ENCODE results near the gene CALD1.

CALD1 gene

DNA sequence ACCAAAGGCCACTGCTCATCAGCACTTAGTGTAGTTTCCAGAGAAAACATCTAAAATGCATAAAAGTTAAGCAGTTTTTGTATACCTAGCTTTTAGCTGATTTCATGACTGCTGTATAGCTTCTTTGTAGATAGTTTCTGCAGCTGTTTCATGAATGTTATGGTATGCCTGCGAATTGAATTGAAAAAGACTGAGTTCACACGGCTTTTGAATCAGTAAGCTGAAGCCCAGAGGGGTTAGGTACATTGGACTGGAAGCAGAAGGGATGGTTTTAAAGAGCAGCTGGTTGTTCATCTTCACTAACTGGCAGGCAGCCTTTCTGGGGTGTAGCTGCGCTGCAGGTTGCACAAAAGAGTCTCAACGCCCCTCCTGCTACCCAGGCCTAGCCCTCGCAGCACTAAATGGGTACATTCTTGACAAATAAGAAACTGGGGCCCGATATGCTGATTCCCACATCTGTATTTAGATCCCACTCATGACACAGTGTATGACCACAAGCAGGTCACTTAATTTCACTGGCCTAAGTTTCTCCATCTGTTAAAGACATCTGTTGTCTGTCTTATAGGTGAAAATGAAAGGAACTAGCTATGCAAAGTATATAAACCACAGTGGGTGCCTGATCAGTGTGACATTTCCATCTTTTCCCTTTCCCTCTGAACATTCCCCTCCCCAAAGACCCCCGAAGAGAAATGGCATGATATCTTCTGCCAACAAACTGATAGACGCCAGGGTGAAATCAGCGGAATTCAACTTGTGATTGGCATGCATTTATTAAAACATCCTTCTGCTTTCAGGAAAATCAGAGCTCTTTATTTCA lies 120.9 kb downstream of the CALD1 start:
- DNase-seq = no peak

DNA sequence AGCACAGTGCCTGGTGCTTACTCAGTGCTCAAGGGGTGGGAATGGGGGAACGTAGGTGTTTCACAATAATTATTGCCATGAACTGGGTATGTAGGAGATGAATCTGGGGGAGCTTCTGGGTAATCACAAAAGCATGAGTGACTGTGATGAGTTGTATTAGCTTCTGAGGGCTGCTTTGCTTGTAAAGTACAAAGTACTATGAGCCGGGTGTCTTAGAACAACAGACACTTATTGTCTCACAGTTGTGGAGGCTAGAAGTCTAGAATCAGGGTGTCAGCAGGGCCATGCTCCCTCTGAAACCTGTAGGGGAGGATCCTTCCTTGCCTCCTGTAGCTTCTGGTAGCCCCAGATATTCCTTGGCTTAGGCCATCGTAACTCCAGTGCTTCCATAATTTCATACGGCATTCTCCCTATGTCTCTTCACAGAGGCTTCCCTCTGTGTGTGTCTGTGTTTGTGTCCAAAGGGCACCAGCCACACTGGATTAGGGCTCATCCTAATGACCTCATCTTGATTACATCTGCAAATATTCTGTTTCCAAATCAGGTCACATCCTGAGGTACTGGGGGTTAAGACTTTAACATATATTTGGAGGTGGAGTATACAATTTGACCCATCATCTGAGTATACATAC lies 122.1 kb downstream of the CALD1 start:
- DNase-seq = no peak

DNA sequence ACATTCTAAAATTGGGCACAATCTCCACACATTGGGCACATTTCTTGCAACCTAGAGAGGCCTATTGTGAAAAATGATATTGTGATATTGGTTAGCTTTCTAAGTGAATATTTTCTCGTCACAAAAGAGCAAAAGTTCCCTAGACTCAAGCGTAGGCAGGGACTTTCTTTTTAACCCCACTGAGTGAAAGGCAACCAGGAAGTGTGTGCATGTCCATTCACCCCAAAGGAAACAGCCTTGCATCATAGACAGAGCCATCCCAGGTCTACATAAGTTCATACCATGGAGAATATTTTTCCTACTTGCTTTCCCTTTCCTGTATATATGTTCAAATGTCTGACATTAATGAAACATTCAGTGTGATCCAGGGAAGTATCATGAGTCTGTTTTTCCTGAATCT lies 122.6 kb downstream of the CALD1 start:
- no peak for DNase-seq

DNA sequence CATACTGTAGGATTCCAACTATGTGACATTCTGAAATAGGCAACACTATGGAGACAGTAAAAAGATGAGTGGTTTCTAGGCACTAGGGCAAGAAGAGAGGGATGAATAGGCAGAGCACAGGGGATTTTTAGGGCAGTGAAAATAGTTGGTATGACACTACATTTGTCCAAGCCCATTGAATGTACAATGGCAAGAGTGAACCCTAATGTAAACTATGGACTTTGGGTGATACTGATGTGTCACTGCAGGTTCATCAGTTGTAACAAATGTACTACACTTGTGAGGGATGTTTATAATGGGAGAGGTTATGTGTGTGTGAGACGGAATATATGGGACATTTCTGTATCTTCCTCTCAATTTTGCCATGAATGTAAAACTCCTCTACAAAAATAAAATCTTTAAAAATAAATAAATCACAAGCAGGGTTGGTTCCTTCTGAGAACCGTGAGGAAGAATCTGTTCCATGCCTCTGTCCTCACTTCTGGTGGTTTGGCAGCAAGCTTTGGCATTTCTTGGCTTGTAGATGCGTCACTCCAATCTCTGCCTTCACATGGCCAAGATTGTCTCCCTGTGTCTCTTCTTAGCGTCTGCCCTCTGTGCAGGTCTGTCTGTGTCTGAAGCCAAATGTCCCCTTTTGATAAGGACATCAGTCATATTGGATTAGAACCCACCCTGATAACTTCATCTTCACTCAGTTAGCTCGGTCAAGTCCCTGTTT lies 123.8 kb downstream of the CALD1 start:
- DNase-seq = no peak

DNA sequence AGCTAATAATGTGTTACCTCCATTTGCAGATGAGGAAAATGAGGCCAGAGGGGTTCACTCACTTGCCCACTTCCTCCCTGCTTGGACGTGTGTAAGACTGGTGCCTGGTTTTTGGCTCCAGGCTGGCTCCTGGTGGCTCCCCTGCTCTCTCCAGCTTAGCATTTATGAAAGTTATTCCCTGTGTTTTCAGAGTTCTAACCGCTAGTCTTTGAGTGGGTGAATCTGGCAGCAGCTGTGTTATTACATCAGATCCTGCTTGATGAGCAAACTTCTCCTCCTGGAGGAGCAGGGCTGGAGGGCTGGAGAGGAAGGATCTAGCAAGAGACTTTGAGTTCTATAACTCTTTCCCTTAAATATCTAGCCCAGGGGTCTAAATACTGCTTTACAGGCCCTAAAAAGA lies 125.9 kb downstream of the CALD1 start:
- no peak for DNase-seq

DNA sequence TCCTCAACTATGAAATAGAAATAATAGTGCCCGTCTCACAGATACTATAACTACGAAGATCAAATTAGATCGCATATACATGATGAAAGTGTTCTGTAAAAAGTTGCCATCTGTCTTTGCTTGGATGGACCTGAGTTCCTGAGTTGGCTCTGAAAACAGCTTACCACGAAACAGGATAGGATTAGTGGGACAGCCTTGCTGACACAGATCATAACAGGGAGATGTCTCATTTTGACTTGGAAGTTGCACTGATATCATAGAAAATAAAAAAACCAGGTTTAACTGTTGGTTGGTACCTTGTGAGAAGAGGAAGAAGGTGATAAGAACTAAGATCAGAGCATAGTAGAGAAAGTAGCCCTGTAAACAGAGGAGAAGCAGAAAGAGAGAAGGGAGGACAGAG lies 127.6 kb downstream of the CALD1 start:
- DNase-seq = no peak

DNA sequence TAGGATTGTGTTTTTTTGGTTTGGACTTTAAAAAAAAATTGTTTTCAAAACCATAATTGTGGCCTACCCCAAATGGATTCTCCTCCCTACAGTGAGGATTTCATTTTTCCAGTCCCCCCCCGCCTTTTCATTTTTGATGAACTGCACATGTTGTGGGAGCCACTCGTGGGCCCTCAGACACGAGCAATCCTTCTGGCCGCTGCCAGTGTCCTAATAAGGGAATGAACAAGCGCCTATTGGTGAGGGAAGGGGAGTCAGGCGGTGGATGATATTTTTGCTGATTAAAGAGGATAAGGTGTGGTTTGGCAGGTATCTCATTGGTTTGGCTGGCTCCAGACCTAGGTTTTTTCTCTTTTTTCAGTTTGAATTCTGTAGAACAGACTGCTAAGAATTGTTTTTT lies 128.2 kb downstream of the CALD1 start:
- no peak for DNase-seq

DNA sequence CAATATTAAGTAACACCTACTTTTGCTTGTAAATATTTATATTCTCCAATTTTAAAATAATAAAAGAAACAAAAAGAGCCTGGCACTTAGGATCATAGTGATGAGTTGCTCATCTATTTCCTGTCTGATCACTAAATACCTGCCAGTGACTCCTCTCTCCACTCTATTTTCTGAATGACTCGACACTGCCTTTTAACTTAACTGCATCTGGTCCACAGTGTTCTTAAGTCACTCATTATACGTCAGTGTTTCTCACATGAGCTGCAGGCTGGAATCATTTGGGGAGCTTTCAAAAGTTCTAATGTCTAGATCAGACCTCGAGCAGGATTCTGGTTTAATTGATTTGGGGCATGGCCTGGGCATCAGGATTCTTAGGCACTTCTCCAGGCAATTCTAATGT lies 128.9 kb downstream of the CALD1 start:
- DNase-seq = peak in 1 of 5 donors; percentile 59

DNA sequence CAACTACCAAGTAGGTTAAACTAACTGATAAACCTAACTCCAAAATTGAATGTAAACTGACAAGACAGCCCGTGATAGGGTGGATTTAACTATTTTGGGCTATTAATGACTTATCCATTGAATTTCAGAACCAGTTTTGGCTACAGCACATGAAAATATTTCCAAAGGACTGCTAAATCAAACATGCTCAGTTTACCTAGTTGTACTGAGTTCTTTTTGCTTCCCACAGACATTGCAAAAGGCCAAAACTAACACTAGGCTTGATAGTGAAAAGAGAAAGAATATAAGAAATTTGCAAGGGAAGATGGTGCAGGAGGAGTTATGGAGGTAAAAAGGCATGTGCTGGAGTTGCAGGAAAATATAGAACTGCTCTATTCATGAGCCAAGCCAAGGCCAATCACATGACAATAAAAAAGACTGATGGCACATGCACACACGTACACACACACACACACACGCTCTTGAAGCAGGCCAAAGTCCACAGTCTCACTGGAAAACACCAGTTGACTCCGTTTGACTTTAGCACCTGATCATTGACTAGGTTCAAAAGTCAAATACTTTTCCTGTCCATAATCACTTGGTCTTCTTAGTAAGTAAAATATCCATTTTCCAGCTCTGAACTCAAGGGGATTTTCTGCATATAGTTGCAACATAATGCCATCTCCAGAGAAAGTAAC lies 130.9 kb downstream of the CALD1 start:
- no peak for DNase-seq

DNA sequence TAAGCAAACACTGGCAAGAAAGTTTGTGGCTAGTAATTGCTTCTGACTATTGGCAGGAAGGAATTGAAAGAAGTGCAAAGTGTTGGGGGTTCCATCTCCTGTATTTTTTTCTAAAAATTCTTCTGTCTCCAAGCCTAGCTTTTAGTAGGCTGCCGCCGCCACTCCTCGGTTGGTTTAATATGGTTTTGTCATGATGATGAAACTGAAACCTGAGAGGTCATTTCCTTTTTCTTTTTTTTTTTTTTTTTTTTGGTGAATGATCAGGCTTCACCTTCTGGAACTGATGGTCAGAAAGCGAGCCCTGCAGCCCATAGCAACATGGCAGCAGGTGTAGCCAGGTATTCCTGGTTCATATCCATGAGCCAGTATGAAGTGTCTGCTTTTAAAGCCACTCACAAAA lies 131.5 kb downstream of the CALD1 start:
- no peak for DNase-seq

DNA sequence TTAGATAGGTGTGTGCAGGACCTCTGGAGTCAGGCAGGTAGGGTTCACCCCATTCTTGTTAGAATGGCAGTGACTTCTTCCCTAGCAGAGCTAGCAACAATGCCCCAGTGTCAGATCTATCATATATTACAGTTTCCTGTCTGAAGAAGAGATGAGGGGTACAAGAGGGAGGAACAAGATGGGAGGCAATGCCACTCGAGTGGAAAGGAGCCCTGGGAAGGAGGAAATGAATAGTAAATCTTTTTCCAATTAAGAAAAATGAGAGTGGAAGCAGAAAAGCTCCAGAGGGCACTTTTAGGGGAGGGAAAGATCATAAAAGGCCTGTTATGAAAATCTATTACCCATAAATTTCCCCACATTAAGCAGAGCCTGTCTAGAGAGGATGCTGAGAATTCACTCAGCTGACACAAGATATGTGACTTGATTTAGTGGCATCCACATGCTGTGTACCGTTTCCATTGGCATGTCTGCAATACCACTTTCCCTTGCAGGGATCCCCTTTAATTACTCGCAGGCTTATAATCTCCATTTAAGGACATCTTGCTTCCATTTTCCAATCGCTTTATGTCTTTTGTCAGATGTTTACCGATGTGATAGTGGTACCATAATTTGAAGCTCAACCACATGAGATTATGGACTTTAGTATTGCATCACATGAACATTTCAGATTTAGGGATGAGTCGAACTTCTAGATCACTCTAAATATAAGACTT lies 136.9 kb downstream of the CALD1 start:
- no peak for DNase-seq

DNA sequence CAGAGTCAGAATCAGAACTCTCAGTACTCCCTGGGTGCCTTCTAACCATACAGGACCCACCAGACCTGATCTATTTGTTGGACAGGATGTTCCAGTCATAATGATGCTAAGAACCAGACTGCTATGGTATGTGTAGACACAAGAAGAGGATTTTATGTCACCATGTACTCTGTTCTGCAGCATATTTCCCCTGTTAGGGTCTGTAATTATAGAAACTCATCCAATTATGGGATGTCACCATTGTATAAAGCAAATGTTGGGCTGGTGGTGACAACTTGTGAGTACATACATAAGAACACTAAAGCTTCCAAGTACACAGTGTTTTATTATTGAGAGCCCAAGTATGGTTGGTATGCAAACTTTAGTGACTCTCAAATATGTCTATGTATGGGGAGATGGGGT lies 139.8 kb downstream of the CALD1 start:
- peak in 1 of 5 donors; percentile 24 for DNase-seq

DNA sequence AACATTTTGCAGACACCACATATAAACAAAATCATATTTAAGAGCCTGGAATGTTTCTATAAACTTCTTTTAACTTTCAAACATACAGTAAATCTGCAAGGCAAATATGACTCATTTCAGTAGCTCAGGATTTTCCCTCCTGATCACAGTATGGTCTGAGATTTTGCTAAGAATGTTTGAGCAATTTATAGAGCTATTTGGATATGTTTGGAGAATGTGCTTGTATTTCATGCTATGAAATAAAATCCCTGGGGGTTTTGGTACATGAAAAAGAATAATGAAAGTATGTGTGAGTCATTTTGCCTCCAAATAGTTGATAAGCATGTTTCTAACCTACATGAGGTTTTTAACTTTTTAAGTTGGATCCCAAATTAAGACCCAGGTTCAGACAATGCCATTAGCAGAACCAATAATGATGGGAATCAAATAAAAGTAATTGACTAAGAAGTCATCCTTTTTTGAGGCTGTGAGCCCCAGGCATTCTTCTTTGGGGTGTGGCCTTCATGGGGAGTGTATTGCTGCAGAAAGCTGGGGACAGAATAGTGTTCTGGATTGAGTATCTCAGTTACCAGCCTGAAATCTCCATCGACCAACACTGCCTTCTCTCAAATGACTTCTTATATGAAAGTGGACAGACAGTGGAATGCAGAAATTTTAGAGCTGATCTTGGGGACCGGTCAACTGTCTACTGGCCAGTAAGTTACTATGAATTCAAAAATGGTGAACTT lies 140.8 kb downstream of the CALD1 start:
- DNase-seq = peak in 1 of 5 donors; percentile 9

DNA sequence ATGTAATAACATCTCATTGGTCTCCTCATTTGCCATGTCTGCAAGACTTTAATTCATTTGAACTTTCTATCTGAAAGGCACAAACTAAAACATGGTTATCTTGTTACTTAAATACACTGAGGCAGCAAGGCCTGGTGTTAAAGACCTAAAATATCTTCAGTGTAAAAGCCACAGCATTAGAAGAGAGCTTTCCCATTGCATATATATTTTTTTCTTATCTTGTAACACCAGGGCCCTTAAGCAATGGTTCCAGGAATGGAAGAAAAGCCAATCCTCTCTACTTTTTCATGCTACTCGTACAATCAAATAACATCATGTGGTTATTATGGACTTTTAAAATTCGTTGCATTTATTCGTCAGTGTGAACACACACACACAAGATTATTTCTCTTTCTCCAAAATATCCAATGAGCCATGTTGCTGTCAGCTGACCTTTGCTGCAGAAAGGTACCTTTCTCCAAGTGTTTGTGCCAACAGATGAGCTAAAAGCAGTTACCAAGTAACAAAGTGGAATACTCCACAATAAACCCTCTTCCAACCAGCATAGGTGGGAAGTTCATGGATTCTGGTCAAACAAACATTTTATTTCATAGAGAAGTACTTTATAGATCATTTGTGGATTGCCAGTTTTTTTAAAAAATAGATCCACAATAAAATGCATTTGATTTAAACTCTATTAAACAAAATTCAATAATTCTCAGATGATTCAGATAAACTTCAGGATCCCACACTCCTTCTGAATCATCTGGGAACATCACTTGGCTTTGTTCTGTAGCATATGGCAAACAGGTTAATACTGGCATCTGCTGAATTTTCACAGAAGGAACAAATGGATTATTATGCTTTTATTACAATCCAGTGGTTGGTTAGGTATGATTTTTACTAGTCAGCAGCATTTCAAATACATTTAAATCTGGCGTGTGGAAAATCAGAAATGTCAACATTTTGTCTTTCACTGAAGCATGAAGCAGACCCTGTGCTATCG lies 143.6 kb downstream of the CALD1 start:
- DNase-seq = no peak

DNA sequence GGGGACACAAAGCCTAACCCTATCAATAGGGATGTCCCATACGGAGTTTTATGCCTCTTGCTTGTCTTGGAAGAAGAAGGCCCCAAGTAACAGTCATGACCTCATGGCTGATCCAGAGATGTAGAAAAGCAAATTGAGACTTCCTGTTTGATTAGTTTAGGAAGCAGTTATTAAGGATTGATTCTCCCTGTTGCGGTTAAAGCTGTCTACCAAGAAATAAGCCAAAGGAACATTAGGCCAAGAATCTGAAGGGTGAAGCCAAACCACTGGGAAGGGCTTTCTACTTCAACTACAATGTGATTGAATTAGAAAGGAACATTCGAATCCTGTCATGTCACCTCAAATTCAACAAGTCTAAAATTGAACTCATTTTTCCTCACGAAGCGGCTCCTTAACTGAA lies 146.3 kb downstream of the CALD1 start:
- no peak for DNase-seq

DNA sequence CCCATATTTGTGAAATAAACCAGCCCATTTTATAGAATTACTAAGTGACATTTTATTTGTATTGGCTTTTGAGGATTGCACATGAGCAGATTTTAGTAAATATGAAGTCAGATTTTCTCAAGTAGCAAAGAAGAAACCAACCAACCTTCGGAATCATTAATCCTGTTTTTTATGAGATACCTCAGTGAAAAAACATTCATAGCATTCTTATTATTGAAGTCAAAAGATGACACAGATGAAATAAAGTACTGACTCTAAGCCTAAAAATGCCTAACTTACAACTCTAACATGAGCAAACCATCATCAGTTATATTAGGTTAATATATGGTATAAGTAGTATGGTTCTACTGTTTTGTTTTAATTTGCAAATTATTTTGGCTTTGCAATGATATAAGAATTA lies 147.0 kb downstream of the CALD1 start:
- no peak for DNase-seq

DNA sequence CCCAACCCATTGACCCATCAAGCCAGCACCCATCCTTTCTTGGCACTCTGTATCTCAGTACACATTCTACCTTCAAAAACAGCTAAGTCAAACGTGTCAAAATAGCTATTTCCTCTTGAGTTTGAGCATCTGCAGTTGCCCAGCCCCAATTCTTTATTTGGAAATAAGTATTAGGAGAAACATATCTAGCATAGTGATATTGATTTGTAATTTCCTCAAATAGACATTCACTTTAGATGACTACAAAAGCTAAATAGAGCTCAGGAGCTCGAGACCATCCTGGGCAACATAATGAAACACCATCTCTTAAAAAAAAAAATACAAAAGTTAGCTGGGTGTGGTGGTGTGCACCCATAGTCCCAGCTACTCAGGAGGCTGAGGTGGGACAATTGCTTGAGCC lies 147.6 kb downstream of the CALD1 start:
- DNase-seq = no peak

DNA sequence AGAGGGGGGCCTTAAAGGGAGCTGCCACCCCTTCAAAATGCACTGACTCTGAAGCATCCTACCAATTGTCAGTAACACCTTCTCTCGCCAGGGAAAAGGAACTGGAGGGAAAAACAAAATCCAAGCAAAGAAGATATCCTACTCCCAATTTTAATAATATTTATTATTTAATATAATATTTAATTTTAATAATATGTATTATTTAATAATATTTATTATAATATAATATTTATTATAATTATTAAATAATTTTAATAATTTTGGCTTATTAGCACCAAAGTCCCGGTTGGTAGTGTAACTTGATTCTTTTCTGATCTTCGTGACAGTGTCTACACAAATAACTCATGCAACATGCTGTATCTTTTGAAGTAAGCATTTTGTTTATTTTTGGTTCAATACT lies 148.3 kb downstream of the CALD1 start:
- no peak for DNase-seq

DNA sequence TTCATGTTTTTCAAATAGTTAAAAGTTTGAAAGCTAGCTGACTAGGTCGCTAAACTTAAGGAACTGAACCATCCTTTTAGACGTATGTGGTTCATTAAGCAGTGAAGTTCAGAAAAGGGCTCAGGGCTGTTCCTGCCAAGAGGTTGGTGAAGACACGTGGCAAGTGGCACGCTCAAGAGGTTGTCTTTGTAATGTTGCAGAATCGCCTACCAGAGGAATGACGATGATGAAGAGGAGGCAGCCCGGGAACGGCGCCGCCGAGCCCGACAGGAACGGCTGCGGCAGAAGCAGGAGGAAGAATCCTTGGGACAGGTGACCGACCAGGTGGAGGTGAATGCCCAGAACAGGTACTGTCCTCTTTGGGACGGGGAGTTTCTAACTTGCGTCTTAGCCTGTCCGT lies 149.1 kb downstream of the CALD1 start:
- DNase-seq = no peak

DNA sequence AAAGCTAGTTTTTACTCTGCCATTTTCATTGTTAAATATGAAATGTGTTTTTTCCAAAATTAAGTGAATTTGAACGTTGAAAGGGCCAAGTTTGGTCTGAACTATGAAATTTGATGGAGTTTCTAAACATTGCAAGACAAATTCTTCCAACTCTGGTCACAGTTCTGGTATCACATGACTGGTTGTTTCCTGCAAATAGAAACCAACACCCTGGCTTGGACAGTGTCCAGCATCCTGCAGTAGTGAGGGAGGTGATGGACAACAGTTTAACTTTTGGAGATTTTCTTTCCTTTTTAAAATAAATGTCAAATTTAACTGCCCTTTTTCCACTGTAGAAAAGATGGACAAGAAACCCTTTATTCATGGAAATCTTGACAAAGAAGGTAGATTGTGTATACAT lies 152.1 kb downstream of the CALD1 start:
- DNase-seq = no peak

All from T-helper 1 cell (primary cell).